ENCODE data around the gene ACOT8.

DNA sequence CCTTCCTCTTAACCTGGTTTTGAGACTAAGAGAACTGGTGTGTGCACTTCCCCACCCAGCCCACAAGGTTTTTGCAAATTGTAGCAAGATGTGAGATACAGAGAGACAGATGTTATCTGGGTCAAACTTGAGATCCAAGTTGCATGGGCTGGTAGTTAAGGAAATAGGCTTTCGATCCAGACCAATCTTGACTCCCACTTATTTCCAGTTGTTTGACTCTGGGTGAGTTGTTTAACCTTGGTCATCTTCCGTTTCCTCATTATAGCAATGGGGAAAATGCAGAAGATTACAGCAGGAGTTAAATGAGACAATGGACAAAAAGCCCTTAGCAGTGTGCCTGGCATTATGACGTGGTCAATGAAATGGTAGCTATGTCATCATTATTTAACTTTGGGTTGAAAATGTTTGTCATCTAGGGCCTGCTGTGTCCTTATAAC lies 21.8 kb downstream of the ACOT8 start:
- TF ChIP-seq, protein P1, sequence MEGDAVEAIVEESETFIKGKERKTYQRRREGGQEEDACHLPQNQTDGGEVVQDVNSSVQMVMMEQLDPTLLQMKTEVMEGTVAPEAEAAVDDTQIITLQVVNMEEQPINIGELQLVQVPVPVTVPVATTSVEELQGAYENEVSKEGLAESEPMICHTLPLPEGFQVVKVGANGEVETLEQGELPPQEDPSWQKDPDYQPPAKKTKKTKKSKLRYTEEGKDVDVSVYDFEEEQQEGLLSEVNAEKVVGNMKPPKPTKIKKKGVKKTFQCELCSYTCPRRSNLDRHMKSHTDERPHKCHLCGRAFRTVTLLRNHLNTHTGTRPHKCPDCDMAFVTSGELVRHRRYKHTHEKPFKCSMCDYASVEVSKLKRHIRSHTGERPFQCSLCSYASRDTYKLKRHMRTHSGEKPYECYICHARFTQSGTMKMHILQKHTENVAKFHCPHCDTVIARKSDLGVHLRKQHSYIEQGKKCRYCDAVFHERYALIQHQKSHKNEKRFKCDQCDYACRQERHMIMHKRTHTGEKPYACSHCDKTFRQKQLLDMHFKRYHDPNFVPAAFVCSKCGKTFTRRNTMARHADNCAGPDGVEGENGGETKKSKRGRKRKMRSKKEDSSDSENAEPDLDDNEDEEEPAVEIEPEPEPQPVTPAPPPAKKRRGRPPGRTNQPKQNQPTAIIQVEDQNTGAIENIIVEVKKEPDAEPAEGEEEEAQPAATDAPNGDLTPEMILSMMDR (IDR thresholded peaks at IDR 0.05 in 8 of 11, conservative IDR thresholded peaks at IDR 0.05 in 3 of 11) = no peak
- TF ChIP-seq POLR2A (IDR thresholded peaks at IDR 0.05) = no peak

Measured in spleen (tissue), 7 donors.